Nasal cavity respiratory epithelium epithelial cell of viscerocranial mucosa (primary cell): ENCODE measurements around the gene PCDHA7. TPM values are rescaled to one million over a fixed set of nuclear protein-coding genes. Genes with fewer than 3 reads are reported as not detected.

ENCODE experiments used
- total RNA-seq: library from RNA; depleted of rRNA; stranded (reverse); fragments of >200 nt; gene quantifications from 2 replicates; pipeline ENCODE4 v1.2.3, GENCODE V29; 2014

The PCDHA7 gene, protein sequence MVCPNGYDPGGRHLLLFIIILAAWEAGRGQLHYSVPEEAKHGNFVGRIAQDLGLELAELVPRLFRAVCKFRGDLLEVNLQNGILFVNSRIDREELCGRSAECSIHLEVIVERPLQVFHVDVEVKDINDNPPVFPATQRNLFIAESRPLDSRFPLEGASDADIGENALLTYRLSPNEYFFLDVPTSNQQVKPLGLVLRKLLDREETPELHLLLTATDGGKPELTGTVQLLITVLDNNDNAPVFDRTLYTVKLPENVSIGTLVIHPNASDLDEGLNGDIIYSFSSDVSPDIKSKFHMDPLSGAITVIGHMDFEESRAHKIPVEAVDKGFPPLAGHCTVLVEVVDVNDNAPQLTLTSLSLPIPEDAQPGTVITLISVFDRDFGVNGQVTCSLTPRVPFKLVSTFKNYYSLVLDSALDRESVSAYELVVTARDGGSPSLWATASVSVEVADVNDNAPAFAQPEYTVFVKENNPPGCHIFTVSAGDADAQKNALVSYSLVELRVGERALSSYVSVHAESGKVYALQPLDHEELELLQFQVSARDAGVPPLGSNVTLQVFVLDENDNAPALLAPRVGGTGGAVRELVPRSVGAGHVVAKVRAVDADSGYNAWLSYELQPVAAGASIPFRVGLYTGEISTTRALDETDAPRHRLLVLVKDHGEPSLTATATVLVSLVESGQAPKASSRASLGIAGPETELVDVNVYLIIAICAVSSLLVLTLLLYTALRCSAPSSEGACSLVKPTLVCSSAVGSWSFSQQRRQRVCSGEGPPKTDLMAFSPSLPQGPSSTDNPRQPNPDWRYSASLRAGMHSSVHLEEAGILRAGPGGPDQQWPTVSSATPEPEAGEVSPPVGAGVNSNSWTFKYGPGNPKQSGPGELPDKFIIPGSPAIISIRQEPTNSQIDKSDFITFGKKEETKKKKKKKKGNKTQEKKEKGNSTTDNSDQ
- under 0.01 and 0.64 TPM in 2 replicates for total RNA-seq

DNA sequence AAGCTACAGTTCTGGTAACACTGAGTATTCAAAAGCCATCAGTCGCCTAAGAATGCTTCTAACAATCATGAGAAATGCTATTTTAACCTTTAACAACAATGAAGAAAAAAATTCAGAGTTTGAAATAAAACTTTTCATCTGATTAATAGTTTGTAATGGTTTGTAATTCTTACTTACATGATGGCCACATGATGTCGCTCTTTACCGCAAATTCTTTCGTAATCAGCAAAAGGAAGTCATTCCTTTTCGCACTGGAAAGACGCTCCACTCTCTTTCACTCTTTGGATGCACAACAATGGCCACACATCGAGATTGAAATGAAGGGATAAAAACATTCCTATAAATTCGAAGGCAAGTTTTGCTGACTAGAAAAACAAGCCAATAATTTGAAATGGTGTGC lies at the start of gene PCDHA7:
Gene PCDHA7 (plus strand): TSS at position 277 of the 400 bp plus-strand sequence. CDS start 115 bp downstream, at position 392.

DNA sequence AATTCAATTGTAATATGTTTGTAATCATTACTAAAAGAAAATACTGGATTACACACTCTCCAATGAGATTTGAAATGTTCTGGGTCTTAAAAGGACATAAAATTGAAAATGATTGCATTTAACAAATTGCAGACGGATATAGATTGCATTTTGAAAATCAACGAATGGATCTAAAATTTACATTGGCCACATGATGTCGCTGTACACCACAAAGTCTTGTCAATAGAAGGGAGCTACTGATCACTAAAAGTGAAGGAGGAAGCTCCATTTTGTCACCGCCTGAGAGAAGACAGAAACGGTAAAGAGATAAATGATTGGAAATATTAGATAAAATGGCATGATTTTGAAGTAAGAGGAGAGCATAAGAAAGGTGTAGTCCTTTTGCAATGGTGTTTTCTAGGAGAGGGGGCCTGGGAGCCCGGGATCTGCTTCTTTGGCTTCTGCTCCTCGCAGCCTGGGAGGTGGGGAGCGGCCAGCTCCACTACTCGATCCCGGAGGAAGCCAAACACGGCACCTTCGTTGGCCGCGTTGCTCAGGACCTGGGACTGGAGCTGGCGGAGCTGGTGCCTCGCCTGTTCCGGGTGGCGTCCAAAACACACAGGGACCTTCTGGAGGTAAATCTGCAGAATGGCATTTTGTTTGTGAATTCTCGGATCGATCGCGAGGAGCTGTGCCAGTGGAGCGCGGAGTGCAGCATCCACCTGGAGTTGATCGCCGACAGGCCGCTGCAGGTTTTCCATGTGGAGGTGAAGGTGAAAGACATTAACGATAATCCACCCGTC lies 48.0 kb upstream of the PCDHA7 start, which contains the start of gene PCDHA1:
Gene PCDHA1 (plus strand): TSS at position 236 of the 782 bp plus-strand sequence.

DNA sequence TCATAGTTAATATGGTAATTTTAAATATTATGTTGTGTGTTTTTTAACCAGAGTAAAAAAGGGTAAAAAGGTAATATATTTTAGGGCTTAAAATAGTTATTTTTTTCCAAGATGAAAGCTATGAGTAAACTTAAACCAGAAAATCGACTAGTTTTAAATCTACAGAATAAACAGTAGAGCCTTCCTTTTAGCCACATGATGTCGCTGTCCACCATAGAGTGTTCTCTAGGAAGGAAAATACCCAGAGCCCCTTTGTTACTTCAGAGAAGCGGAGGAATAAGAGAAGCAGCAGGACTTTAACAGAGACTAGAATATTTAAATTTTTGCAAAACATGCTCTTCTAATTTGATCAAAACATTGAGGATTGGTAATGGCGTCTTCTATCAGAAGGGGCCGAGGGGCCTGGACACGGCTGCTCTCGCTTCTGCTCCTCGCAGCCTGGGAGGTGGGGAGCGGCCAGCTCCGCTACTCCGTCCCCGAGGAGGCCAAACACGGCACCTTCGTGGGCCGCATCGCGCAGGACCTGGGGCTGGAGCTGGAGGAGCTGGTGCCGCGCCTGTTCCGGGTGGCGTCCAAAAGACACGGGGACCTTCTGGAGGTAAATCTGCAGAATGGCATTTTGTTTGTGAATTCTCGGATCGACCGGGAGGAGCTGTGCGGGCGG lies 39.3 kb upstream of the PCDHA7 start, which contains the start of gene PCDHA2:
Gene PCDHA2 (plus strand): TSS at position 258 of the 664 bp plus-strand sequence.

DNA sequence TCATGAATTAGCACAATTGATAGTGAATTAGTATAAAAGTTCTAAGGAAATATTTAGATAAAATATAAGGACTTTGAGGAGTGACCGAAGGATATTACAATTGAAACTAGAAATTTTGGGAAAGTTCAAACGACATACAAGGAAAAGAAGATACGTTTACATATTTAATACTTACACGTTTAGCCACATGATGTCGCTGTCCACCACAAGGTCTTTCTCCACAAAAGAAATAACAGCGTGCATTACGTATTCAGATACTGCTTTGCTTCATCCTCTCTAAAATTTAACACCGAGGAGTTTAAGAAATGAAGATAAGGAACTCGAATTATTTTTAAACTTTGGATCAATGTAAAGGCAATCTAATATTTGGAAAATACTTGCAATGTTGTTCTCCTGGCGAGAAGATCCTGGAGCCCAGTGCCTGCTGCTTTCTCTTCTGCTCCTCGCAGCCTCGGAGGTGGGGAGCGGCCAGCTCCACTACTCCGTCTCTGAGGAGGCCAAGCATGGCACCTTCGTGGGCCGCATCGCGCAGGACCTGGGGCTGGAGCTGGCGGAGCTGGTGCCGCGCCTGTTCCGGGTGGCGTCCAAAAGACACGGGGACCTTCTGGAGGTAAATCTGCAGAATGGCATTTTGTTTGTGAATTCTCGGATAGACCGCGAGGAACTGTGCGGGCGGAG lies 33.1 kb upstream of the PCDHA7 start, which contains the start of gene PCDHA3:
Gene PCDHA3 (plus strand): TSS at position 242 of the 678 bp plus-strand sequence.

DNA sequence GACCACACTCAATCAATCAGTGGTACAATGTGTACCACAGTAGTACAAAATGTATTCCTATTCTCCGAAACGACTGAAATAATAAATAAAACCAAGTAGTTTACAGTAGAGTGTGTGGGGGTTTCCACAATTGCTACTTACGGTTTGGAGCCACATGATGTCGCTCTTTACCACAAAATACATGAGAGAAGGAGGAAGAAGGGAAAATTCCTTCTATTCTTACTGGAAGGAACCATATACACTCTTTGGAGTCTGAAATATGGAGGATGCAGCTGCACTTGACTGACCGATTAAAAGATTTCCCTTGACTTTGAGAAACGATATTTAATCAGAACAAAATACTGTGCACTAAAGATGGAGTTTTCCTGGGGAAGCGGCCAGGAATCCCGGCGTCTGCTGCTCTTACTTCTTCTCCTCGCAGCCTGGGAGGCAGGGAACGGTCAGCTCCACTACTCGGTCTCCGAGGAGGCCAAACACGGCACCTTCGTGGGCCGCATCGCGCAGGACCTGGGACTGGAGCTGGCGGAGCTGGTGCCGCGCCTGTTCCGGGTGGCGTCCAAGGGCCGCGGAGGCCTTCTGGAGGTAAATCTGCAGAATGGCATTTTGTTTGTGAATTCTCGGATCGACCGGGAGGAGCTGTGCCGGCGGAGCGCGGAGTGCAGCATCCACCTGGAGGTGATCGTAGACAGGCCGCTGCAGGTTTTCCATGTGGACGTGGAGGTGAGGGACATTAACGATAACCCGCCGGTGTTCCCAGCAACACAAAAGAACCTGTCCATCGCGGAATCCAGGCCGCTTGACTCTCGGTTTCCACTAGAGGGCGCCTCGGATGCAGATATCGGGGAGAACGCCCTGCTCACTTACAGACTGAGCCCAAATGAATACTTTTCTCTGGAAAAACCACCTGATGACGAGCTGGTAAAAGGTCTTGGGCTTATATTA lies 27.0 kb upstream of the PCDHA7 start, which contains the start of gene PCDHA4:
Gene PCDHA4 (plus strand): TSS at position 235 of the 942 bp plus-strand sequence.

DNA sequence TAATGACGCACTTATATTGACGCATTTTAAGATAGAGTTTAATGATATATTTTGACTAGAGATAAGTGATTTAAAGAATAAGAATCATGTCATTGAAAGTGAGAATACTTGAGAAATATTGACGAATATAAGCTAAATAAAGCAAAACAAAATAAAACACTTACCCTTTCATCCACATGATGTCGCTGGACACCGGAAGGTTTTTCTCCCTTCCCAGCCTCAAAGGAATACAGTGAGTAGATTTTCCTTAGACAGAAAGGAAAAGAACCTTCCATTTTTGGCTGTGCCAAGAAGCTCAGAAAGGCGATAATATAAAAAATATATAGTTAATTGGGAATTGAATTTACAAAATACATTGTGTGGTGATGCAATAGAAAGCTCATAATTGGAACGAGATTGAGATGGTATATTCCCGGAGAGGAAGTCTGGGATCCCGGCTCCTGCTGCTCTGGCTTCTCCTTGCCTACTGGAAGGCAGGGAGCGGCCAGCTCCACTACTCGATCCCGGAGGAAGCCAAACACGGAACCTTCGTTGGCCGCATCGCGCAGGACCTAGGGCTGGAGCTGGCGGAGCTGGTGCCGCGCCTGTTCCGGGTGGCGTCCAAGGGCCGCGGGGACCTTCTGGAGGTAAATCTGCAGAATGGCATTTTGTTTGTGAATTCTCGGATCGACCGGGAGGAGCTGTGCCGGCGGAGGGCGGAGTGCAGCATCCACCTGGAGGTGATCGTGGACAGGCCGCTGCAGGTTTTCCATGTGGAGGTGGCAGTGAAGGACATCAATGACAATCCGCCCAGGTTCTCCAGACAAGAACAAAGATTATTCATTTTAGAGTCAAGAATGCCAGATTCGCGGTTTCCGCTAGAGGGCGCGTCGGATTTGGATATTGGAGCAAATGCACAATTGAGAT lies 12.4 kb upstream of the PCDHA7 start, which contains the start of gene PCDHA5:
Gene PCDHA5 (plus strand): TSS at position 239 of the 906 bp plus-strand sequence.

DNA sequence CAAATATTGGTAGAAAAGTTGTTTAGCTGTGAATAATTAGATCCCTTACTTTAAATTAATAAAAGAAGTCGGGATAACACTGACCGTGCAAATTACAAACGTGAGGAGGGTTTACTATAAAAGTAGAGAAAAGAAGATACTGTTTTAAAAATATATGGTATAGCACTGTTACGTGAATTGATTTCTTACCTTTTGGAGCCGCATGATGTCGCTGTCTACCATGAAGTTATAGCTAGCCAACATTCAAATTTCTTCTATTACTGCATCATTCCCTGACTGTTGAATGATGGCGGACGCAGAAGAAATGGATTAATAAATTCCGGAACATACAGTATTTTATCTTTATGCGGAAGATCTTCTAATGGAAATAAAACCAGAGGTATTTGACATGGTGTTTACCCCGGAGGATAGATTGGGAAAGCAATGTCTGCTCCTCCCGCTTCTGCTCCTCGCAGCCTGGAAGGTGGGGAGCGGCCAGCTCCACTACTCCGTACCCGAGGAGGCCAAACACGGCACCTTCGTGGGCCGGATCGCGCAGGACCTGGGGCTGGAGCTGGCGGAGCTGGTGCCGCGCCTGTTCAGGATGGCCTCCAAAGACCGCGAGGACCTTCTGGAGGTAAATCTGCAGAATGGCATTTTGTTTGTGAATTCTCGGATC lies 6.2 kb upstream of the PCDHA7 start, which contains the start of gene PCDHA6:
Gene PCDHA6 (plus strand): TSS at position 257 of the 658 bp plus-strand sequence. CDS start 132 bp downstream, at position 389.

DNA sequence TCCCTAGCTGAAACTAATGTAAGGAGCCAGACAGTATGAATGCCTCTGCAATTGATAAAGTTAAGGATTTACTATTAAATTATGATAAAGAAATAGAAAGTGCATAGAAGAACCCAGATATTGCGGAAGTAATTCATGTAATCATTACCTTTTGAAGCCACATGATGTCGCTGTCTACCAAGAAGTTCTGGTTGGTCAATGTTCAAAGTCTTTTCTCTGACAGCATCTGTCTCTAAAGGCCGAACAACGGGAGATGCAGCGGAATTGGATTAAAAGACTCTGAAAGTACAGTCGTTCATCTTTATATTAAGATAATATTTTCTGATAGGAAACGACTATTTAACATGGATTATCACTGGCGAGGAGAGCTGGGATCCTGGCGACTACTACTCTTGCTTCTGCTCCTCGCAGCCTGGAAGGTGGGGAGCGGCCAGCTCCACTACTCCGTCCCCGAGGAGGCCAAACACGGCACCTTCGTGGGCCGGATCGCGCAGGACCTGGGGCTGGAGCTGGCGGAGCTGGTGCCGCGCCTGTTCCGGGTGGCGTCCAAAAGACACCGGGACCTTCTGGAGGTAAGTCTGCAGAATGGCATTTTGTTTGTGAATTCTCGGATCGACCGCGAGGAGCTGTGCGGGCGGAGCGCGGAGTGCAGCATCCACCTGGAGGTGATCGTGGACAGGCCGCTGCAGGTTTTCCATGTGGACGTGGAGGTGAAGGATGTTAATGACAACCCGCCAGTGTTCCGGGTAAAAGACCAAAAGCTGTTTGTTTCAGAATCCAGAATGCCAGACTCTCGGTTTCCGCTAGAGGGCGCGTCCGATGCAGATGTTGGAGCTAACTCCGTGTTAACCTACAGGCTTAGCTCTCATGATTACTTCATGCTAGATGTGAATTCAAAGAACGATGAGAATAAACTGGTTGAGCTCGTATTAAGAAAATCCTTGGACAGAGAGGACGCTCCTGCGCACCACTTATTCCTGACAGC lies 7.2 kb downstream of the PCDHA7 start, which contains the start of gene PCDHA8:
Gene PCDHA8 (plus strand): TSS at position 210 of the 985 bp plus-strand sequence. CDS start 135 bp downstream, at position 345.

DNA sequence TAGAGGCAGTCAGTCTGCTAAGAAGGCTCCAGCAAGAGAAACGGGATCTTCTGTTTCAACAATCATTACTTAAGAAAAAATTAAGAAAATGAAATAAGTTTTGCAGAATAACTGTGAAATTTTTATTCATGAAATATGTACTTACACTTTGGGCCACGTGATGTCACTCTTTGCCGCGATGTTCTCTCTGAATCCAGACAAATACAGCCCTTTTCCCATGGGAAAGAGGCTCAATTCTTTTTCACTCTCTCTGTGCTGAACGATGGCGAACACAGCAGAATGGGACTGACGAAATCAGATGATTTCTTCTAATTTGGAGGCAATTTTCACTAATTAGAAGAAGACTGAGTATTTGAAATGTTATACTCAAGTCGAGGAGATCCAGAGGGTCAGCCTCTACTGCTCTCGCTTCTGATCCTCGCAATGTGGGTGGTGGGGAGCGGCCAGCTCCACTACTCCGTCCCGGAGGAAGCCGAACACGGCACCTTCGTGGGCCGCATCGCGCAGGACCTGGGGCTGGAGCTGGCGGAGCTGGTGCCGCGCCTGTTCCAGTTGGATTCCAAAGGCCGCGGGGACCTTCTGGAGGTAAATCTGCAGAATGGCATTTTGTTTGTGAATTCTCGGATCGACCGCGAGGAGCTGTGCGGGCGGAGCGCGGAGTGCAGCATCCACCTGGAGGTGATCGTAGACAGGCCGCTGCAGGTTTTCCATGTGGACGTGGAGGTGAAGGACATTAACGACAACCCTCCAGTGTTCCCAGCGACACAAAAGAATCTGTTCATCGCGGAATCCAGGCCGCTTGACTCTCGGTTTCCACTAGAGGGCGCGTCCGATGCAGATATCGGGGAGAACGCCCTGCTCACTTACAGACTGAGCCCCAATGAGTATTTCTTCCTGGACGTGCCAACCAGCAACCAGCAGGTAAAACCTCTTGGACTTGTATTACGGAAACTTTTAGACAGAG lies 14.4 kb downstream of the PCDHA7 start, which contains the start of gene PCDHA9:
Gene PCDHA9 (plus strand): TSS at position 244 of the 964 bp plus-strand sequence. CDS start 114 bp downstream, at position 358.

DNA sequence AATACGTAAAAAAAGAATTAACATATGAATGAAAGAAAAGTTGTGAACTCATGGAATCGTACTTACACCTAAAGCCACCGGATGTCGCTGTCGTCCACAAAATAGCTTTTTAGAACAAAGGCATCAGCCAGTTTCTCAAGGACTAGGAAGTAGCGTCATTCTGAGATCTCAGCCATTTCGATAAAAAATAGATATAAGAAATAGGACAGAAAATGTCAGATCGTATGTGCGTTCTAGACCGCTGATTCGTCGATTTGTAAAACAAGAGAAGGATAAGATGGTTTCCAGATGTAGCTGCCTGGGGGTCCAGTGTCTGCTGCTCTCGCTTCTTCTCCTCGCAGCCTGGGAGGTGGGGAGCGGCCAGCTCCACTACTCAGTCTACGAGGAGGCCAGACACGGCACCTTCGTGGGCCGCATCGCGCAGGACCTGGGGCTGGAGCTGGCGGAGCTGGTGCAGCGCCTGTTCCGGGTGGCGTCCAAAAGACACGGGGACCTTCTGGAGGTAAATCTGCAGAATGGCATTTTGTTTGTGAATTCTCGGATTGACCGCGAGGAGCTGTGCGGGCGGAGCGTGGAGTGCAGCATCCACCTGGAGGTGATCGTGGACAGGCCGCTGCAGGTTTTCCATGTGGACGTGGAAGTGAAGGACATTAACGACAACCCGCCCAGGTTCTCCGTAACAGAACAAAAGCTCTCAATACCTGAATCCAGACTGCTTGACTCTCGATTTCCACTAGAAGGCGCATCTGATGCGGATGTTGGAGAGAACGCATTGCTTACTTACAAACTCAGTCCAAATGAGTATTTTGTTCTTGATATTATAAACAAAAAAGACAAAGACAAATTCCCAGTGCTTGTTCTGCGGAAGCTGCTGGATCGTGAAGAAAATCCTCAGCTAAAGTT lies 22.0 kb downstream of the PCDHA7 start, which contains the start of gene PCDHA10:
Gene PCDHA10 (plus strand): TSS at position 126 of the 903 bp plus-strand sequence. CDS start 152 bp downstream, at position 278.

DNA sequence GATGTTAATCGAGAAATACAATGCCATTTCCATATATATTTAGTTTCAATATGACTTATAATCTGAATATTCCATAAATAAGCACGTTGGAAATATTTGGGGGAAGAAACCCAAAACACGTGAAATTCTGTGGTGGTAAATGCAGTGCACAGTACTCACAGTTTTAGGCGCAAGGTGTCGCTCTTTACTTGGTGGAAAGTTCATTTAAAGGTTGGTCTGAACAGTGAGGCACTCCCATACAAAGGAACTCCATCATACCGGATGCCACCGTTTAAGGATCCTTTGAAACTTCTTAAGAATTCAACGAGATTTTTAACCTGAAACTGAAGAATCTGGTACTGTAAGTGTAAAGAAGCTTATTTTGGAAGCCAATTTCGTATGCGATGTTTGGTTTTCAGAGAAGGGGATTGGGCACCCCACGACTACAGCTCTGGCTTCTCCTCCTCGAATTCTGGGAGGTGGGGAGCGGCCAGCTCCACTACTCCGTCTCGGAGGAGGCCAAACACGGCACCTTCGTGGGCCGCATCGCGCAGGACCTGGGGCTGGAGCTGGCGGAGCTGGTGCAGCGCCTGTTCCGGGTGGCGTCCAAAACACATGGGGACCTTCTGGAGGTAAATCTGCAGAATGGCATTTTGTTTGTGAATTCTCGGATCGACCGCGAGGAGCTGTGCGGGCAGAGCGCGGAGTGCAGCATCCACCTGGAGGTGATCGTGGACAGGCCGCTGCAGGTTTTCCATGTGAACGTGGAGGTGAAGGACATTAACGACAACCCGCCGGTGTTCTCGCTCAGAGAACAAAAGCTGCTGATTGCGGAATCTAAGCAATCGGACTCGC lies 34.9 kb downstream of the PCDHA7 start, which contains the start of gene PCDHA11:
Gene PCDHA11 (plus strand): TSS at position 237 of the 834 bp plus-strand sequence. CDS start 147 bp downstream, at position 384.

